K562 (cell line): Measurements from ENCODE around the gene ERF. TPM values are rescaled to one million over a fixed set of nuclear protein-coding genes. Genes with fewer than 3 reads are reported as not detected.

ENCODE experiments used
- ATAC-seq: fragments of 200-7000 bp; cut with Tn5 transposase; 3 replicates; pipeline ENCODE4 v1.9.1; 2020; ENCODE audit warnings: moderate library complexity
- BruUV-seq: library from RNA; stranded (reverse); fragments of 400-500 nt; replicated peaks from 2 replicates; lab custom pipeline; 2021; lab: Mats Ljungman, UMichigan
- CTCF ChIA-PET: fragments of 300-600 bp; formaldehyde crosslinking; extraction: SDS; loops from one replicate; lab custom pipeline; 2021; ENCODE audit warnings: low intra/inter-chr PET ratio; lab: Yijun Ruan, JAX
- POLR2A ChIA-PET: fragments of 300-600, 350-650 bp; sonication (Branson Sonifier 250); formaldehyde crosslinking; extraction: SDS; loops from one replicate; lab custom pipeline; 2021; ENCODE audit warnings: antibody characterized with exemption, inconsistent platforms; lab: Yijun Ruan, JAX
- DNase-seq, 4 experiments: peaks; one replicate each; pipeline versions ENCODE4 v3.0.0 to v3.0.0-alpha.2; 2011 to 2018; ENCODE audit warnings: low spot score in 3 of 4, mixed read lengths in 3 of 4; ENCODE audit errors: extremely low read depth in 1 of 4
- FAIRE-seq: peaks from 2 replicates; lab custom pipeline; 2011; peaks lifted over from hg19 to GRCh38; lab: Jason Lieb, UNC
- H2AFZ ChIP-seq: 2 replicates; pipeline ENCODE4 v1.6.0; 2011; ENCODE audit warnings: low read depth, low read length, control low read depth, inconsistent platforms
- H3K27ac ChIP-seq: fragments of 200-600 bp; 3 replicates; pipeline ENCODE4 v1.8.0; 2011; ENCODE audit warnings: low read depth, mild to moderate bottlenecking, control low read depth, inconsistent platforms, low read length, moderate library complexity, mixed read lengths; ENCODE audit errors: extremely low read depth
- H3K27me3 ChIP-seq, 2 experiments: fragments of 300-600 bp in 1 of 2; 2 replicates in 1 of 2; 3 replicates in 1 of 2; pipeline versions ENCODE4 v1.6.0 to v1.8.0; 2011; ENCODE audit warnings: inconsistent platforms in 2 of 2, low read length in 2 of 2, mild to moderate bottlenecking in 1 of 2, mixed read lengths in 1 of 2, moderate library complexity in 1 of 2; ENCODE audit not compliant: control insufficient read depth in 2 of 2, insufficient read depth in 2 of 2
- H3K36me3 ChIP-seq: fragments of 300-600 bp; 3 replicates; pipeline ENCODE4 v1.8.0; 2011; ENCODE audit warnings: mild to moderate bottlenecking, low read length, inconsistent platforms; ENCODE audit not compliant: control insufficient read depth, insufficient read depth
- H3K4me1 ChIP-seq, 2 experiments: fragments of 200-600 bp in 1 of 2; replicated peaks in 1 of 2; 2 replicates in 1 of 2; 3 replicates in 1 of 2; pipeline versions ENCODE4 v1.5.1 to v1.8.0; 2011; ENCODE audit warnings: inconsistent platforms in 2 of 2, low read length in 2 of 2, mild to moderate bottlenecking in 1 of 2, mixed read lengths in 1 of 2, moderate library complexity in 1 of 2; ENCODE audit not compliant: control insufficient read depth in 2 of 2, insufficient read depth in 2 of 2
- H3K4me2 ChIP-seq: 2 replicates; pipeline ENCODE4 v1.6.1; 2011; ENCODE audit warnings: low read length, control low read depth, inconsistent platforms, mixed read lengths; ENCODE audit not compliant: insufficient read depth
- H3K4me3 ChIP-seq: fragments of 200-600 bp; sonication (generic), shearing (Covaris generic); 2 replicates; pipeline ENCODE4 v1.5.1; 2016; ENCODE audit warnings: control low read depth, inconsistent platforms
- H3K79me2 ChIP-seq: fragments of 200-600 bp; 3 replicates; pipeline ENCODE4 v1.8.0; 2011; ENCODE audit warnings: low read length, inconsistent platforms; ENCODE audit not compliant: control insufficient read depth, insufficient read depth
- H3K9ac ChIP-seq, 2 experiments: 2 replicates each; pipeline versions ENCODE4 v1.6.0 to v1.6.1; 2011; ENCODE audit warnings: low read depth in 2 of 2, low read length in 2 of 2, control low read depth in 1 of 2, inconsistent platforms in 1 of 2, mild to moderate bottlenecking in 1 of 2, mixed read lengths in 1 of 2; ENCODE audit not compliant: insufficient read depth in 1 of 2
- H3K9me1 ChIP-seq: one replicate; pipeline ENCODE4 v1.6.0; 2011; ENCODE audit warnings: inconsistent platforms, mild to moderate bottlenecking, low read length, moderate library complexity; ENCODE audit not compliant: control insufficient read depth, insufficient read depth
- H3K9me3 ChIP-seq: replicated peaks from 2 replicates; pipeline ENCODE4 v1.5.1; 2011; ENCODE audit warnings: low read depth, low read length, inconsistent platforms; ENCODE audit not compliant: control insufficient read depth, insufficient read depth
- H4K20me1 ChIP-seq: replicated peaks from 2 replicates; pipeline ENCODE4 v1.6.1; 2011; ENCODE audit warnings: low read length, inconsistent platforms, mixed read lengths; ENCODE audit not compliant: control insufficient read depth, insufficient read depth
- POLR2AphosphoS2 ChIP-seq: IDR thresholded peaks from 2 replicates; pipeline ENCODE4 v1.6.1; 2012; ENCODE audit warnings: low read length, improper control_type of control experiment
- ZNF740 ChIP-seq, 3 experiments: fragments of 200-800 bp in 1 of 3; sonication (Bioruptor generic) in 1 of 3; sonication (generic) in 1 of 3; formaldehyde crosslinking in 1 of 3; IDR thresholded peaks; 2 replicates each; pipeline versions ENCODE4 v1.6.1 to v1.8.0; 2016 to 2022; ENCODE audit warnings: mild to moderate bottlenecking in 2 of 3, missing compliant biosample characterization in 2 of 3, missing genetic modification characterization in 2 of 3, missing genetic modification reagents in 1 of 3
- WGBS: fragments of 100-300 bp; shearing (Covaris generic); methylation state at CpG from one replicate; pipeline ENCODE4 v1.1.6; 2016; ENCODE audit warnings: low coverage, mixed read lengths; ENCODE audit not compliant: insufficient coverage; ENCODE audit errors: missing lambda C conversion rate; 5-methylcytosine and 5-hydroxymethylcytosine counted together
- in situ Hi-C: fragments of 300-500 bp; cut with MboI; formaldehyde crosslinking; loops from 4 replicates; pipeline ENCODE4 v1.15.0; 2018; ENCODE audit warnings: inconsistent platforms, mixed read lengths
- intact Hi-C: fragments of 100-400 bp; cut with micrococcal nuclease; formaldehyde crosslinking; loops from 2 replicates; pipeline ENCODE4 v1.14.2; 2022
- polyA plus RNA-seq, 8 experiments: library from polyadenylated mRNA; depleted of rRNA in 4 of 8; stranded (reverse) in 5 of 8; unstranded in 3 of 8; fragments of >200 nt; fragmentation: Nextera tagmentation in 2 of 8; fragmentation: Illumina TruSeq in 1 of 8; extraction: Ambion mirVana in 2 of 8; extraction: Trizol in 1 of 8; gene quantifications; 2 replicates each; pipeline versions ENCODE4 v1.2.1 to v1.2.3, GENCODE V29; 2011 to 2014; ENCODE audit warnings: inconsistent platforms in 1 of 8, missing spikeins in 1 of 8
- total RNA-seq, 7 experiments: library from RNA; depleted of rRNA in 6 of 7; stranded (reverse); fragments of >200 nt in 6 of 7; fragmentation: Illumina TruSeq in 2 of 7; extraction: Trizol in 2 of 7; gene quantifications; 2 replicates each; pipeline versions ENCODE4 v1.2.1 to v1.2.3, GENCODE V29; 2011 to 2021; ENCODE audit warnings: low replicate concordance in 1 of 7

The ERF gene
- total and polyA plus RNA-seq, 9 of the 15 experiments (the other 6 are each of a cell fraction or from before 2014, with no cell fraction given): 0.03 to 75.4 (median 27.0) TPM

GRCh38 chr19:42233678-42234292 lies 21.1 kb downstream of the ERF start:
- peaks cover 26% of the 10 kb centered on the region for H4K20me1 ChIP-seq
- H3K4me2 ChIP-seq: no peak overlapping the region
- POLR2A ChIA-PET: interaction anchor here (0.6 to 11.7 kb wide), 7 partner anchors 6 to 101 kb away, joined by 3 to 116 read pairs (median 5); partner anchors contain the start of genes GSK3A and ZNF526
- intact Hi-C loops (no loop called here), in situ Hi-C loops (no loop called here)
- peaks cover 21% of the 10 kb centered on the region for H3K79me2 ChIP-seq
- H3K9me1 ChIP-seq: peaks cover 3% of the 10 kb centered on the region
- no peak overlapping the region for H3K4me3 ChIP-seq
- CTCF ChIA-PET: no interaction called here
- TF ChIP-seq POLR2AphosphoS2: peak; percentile 52; the same call in 1 of the 2 replicates
- no peak for TF ChIP-seq ZNF740 (CRISPR knock-in tag; IDR thresholded peaks at IDR 0.05)
- TF ChIP-seq ZNF740 (tag; IDR thresholded peaks at IDR 0.05): no peak
- no peak overlapping the region for H3K9ac ChIP-seq
- FAIRE-seq (no peak), ATAC-seq (no peak), DNase-seq (no peak)
- WGBS: 90% methylated on average over 6 of the region's 6 CpGs
- no peaks in the 10 kb centered on the region for H3K27me3 ChIP-seq
- H3K27ac ChIP-seq: no peak overlapping the region; the same call in 2 of the 3 replicates
- peaks cover 89% of the 10 kb centered on the region for H3K36me3 ChIP-seq
- H3K9me3 ChIP-seq: no peaks in the 10 kb centered on the region
- H3K4me1 ChIP-seq: peaks cover 15 to 19% of the 10 kb centered on the region in 2 experiments
- no TSS peak for BruUV-seq
- H2AFZ ChIP-seq: no peak overlapping the region
